KMS-11 (cell line): ENCODE measurements around the gene DMC1.
"Not testable (repeated sequence)": the region's sequence is repeated elsewhere in the genome, so short reads cannot be mapped to it uniquely, and the experiment has no call there.

Source experiments
- H2AFZ ChIP-seq: fragments of 200-600 bp; sonication (generic); 2 replicates; pipeline ENCODE4 v1.6.1; 2016; ENCODE audit warnings: antibody characterized with exemption, mixed run types, low read depth
- H3K27ac ChIP-seq: fragments of 200-600 bp; sonication (generic); 2 replicates; pipeline ENCODE4 v1.6.1; 2016; ENCODE audit warnings: mild to moderate bottlenecking, mixed run types
- H3K27me3 ChIP-seq: fragments of 200-600 bp; sonication (generic); 2 replicates; pipeline ENCODE4 v1.6.1; 2017; ENCODE audit warnings: mild to moderate bottlenecking, low read depth, mixed run types, moderate library complexity; ENCODE audit not compliant: insufficient read depth
- H3K36me3 ChIP-seq: fragments of 200-600 bp; sonication (generic); 2 replicates; pipeline ENCODE4 v1.6.1; 2017; ENCODE audit warnings: mild to moderate bottlenecking, mixed run types; ENCODE audit not compliant: insufficient read depth
- H3K4me1 ChIP-seq: fragments of 200-600 bp; sonication (generic); 2 replicates; pipeline ENCODE4 v1.6.1; 2016; ENCODE audit warnings: mild to moderate bottlenecking, low read depth, mixed run types; ENCODE audit not compliant: poor library complexity, severe bottlenecking
- H3K4me2 ChIP-seq: fragments of 200-600 bp; sonication (generic); 2 replicates; pipeline ENCODE4 v1.7.0; 2016; ENCODE audit warnings: mild to moderate bottlenecking, mixed run types
- H3K4me3 ChIP-seq: fragments of 200-600 bp; sonication (generic); IDR thresholded peaks from 2 replicates; pipeline ENCODE4 v1.6.1; 2017; ENCODE audit warnings: low read depth, low read length, mixed read lengths; ENCODE audit not compliant: insufficient read depth
- H3K79me2 ChIP-seq: fragments of 200-600 bp; sonication (generic); 2 replicates; pipeline ENCODE4 v1.6.1; 2016; ENCODE audit warnings: low read depth, mixed run types; ENCODE audit not compliant: insufficient read depth
- H3K9ac ChIP-seq: fragments of 200-600 bp; sonication (generic); 2 replicates; pipeline ENCODE4 v1.6.1; 2016; ENCODE audit warnings: mild to moderate bottlenecking, mixed run types
- H4K20me1 ChIP-seq: fragments of 200-600 bp; sonication (generic); 2 replicates; pipeline ENCODE4 v1.6.1; 2016; ENCODE audit warnings: mild to moderate bottlenecking, mixed run types; ENCODE audit not compliant: insufficient read depth
- TF ChIP-seq, protein P1 (sequence below): fragments of 200-600 bp; sonication (generic); conservative IDR thresholded peaks from 2 replicates; pipeline ENCODE4 v1.6.1; 2017; ENCODE audit warnings: low read depth, mild to moderate bottlenecking, antibody characterized with exemption, low read length, moderate library complexity, mixed read lengths

Gene DMC1

DNA sequence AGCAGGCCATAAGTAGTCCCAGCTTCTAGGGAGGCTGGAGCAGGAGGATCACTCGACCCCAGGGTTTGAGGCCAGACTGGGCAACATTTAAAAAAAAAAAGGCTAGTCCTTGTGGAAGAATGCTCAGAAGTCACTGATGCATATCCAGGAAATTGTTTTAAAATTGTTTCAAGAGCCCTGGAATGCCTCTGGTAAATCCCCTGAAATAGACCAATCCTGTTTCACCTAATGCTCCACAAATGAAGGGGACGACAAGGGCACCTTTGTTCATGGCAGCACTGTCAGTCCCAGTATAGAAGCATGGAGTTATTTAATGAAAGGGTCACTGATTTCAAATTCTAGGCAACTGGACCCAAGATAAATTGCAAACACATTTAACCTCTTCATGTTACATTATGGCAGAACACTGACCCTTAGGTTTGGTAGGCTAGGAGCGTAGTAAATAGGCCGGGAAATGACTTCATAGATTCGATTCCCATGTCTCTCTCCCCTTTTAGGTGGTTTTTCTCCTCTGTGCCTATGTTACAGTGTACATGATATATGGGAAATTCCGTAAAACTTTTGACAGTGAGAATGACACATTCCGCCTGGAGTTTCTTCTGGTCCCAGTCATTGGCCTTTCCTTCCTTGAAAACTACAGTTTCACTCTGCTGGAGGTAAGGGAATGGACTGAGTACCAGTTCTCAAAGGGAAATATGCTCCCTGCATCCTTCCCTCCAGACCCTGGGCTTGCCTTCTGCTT is 90.7 kb downstream of the DMC1 start:
- Histone ChIP-seq H3K79me2 (no peaks in the 10 kb centered on the region), H3K27ac (no peak overlapping the region)

DNA sequence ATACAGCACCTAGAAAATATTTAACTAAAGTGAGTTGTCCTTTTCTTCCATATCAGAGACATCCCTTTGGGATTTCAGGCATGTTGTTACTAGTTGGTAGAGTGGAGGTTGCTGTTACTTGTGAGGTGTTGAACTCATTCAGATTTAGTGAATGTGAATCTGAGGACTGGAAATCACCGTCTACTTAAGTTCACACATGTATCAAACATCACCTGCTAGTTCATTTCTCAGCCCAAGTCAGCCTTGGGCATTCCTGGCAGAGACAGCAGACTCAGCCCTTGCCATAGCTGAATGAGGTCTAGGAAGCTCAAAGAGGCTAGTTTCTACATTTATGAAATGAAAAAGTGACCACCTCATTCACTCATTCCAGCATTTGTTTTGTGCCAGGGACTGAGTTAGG is 92.4 kb downstream of the DMC1 start:
- Histone ChIP-seq H3K36me3 (no peaks in the 10 kb centered on the region), H3K9ac (no peak overlapping the region), H3K4me2 (no peak overlapping the region), H3K4me1 (no peaks in the 10 kb centered on the region), H3K79me2 (no peaks in the 10 kb centered on the region), H3K27ac (no peak overlapping the region), H3K4me3 (no peak overlapping the region), H2AFZ (no peak overlapping the region), H3K27me3 (no peaks in the 10 kb centered on the region), H4K20me1 (no peaks in the 10 kb centered on the region)
- TF ChIP-seq, protein P1, sequence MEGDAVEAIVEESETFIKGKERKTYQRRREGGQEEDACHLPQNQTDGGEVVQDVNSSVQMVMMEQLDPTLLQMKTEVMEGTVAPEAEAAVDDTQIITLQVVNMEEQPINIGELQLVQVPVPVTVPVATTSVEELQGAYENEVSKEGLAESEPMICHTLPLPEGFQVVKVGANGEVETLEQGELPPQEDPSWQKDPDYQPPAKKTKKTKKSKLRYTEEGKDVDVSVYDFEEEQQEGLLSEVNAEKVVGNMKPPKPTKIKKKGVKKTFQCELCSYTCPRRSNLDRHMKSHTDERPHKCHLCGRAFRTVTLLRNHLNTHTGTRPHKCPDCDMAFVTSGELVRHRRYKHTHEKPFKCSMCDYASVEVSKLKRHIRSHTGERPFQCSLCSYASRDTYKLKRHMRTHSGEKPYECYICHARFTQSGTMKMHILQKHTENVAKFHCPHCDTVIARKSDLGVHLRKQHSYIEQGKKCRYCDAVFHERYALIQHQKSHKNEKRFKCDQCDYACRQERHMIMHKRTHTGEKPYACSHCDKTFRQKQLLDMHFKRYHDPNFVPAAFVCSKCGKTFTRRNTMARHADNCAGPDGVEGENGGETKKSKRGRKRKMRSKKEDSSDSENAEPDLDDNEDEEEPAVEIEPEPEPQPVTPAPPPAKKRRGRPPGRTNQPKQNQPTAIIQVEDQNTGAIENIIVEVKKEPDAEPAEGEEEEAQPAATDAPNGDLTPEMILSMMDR, result no peak

More for the DNA sequence above, 90.7 kb downstream of the DMC1 start:
- H3K36me3 ChIP-seq, result peaks cover 7% of the 10 kb centered on the region; the same call in 1 of the 2 replicates
- H3K27me3 ChIP-seq, result no peaks in the 10 kb centered on the region
- peaks cover 8% of the 10 kb centered on the region for H3K4me1 ChIP-seq
- H3K4me3 ChIP-seq, result no peak overlapping the region
- H4K20me1 ChIP-seq, result no peaks in the 10 kb centered on the region; the same call in 1 of the 2 replicates
- no peak overlapping the region for H2AFZ ChIP-seq
- TF ChIP-seq, protein P1, result no peak
- no peak overlapping the region for H3K9ac ChIP-seq
- no peak overlapping the region for H3K4me2 ChIP-seq

DNA sequence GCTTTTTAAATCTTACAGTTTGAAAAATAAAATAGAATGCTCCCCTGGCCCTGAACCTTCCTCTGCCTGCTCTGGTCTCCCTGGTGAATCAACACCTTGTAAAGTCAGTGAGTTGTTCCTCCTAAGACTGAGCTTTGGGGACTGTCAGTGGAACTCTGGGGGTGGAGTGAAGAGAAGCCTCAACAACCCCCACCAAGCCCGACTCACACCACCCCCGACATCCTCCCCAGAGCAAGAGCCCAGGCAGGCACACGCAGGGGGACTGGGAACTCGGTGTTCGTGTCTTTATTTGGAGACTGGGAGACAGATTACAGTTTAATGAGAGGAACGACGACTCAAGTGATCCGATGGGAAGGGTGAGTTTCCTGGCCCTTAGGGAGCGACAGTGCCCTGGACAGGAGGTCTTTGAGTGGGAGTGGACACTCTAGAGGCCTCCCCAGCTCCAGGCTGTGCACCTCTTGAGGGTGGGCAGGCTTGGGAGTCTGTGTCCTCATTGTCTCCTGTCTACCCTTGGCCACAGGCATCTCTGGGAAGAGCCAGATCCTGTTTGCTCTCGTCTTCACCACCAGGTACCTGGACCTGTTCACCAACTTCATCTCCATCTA is 95.9 kb downstream of the DMC1 start:
- H3K4me2 ChIP-seq, result no peak overlapping the region
- TF ChIP-seq, protein P1, result no peak
- H2AFZ ChIP-seq, result no peak overlapping the region
- H3K27ac ChIP-seq, result no peak overlapping the region
- H4K20me1 ChIP-seq, result no peaks in the 10 kb centered on the region
- no peaks in the 10 kb centered on the region for H3K27me3 ChIP-seq
- H3K4me1 ChIP-seq, result no peaks in the 10 kb centered on the region
- no peaks in the 10 kb centered on the region for H3K36me3 ChIP-seq
- no peak overlapping the region for H3K9ac ChIP-seq
- H3K79me2 ChIP-seq, result no peaks in the 10 kb centered on the region
- H3K4me3 ChIP-seq, result no peak overlapping the region

DNA sequence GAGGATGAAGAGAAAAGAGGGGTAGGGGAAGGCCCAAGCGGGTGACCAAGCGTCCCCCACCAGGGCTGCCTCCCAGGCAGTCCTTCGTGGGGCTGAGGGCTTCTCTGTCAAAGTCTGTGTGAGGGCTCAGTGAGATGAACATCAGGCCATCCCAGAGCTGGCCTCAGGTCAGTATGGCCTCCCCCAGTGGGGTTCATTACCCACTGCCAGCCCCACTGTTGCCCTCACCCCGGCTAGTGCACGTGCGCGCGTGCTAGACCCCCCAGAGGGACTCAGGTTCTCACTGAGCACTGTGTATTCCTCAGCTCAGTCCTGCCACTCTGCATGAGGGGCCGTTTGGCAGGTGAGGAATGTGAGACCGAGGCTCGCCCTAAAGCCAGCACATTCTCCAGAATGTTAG is 98.7 kb downstream of the DMC1 start:
- 0 out of 2 replicates have a peak, but pooled peaks cover 4% of the 10 kb centered on the region for H3K27me3 ChIP-seq
- no peak overlapping the region for H3K4me3 ChIP-seq
- H4K20me1 ChIP-seq, result no peaks in the 10 kb centered on the region
- no peak overlapping the region for H3K9ac ChIP-seq
- no peak overlapping the region for H3K27ac ChIP-seq
- no peak overlapping the region for H3K4me2 ChIP-seq
- TF ChIP-seq, protein P1, result no peak
- no peaks in the 10 kb centered on the region for H3K79me2 ChIP-seq
- H2AFZ ChIP-seq, result no peak overlapping the region
- H3K4me1 ChIP-seq, result no peaks in the 10 kb centered on the region
- H3K36me3 ChIP-seq, result no peaks in the 10 kb centered on the region

DNA sequence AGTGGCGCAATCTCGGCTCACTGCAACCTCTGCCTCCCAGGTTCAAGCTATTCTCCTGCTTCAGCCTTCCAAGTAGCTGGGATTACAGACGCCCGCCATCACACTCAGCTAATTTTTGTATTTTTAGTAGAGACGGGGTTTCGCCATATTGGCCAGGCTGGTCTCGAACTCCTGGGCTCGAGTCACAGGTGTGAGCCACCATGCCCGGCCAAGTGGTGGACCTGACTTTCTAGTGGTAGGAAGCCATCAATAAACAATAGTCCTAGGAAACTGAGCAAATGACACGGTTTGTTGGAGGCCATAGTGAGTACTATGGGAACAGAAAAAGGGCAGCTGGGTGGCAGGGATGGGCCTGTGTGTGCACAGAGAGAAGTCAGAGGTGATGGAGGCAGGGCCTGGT is 99.8 kb downstream of the DMC1 start:
- not testable (repeated sequence) for H3K4me3 ChIP-seq, H2AFZ ChIP-seq, H3K9ac ChIP-seq, H4K20me1 ChIP-seq, H3K27ac ChIP-seq, H3K4me2 ChIP-seq, H3K79me2 ChIP-seq, H3K27me3 ChIP-seq, H3K36me3 ChIP-seq, H3K4me1 ChIP-seq
